GM12892 (cell line): Measurements from ENCODE around the gene PDE8A.

ENCODE experiments used
- POLR2A ChIP-seq: IDR thresholded peaks from 2 replicates; pipeline ENCODE4 v1.6.1; 2011; ENCODE audit warnings: low read depth, low read length, control low read depth
- POLR2AphosphoS5 ChIP-seq: IDR thresholded peaks from 2 replicates; pipeline ENCODE4 v1.6.1; 2011; ENCODE audit warnings: low read depth, low read length, control low read depth

- TF ChIP-seq POLR2A, result no peak
- TF ChIP-seq POLR2AphosphoS5, result no peak
These were observed 32.1 kb downstream of the PDE8A start for GRCh38 chr15:85013785-85014184.
